Kidney (tissue), 14 donors: Measurements from ENCODE around the gene SLC52A1. TPM values are rescaled to one million over a fixed set of nuclear protein-coding genes. Genes with fewer than 3 reads are reported as not detected.

Source experiments
- DNase-seq, 5 donors: peaks; one replicate each; pipeline ENCODE4 v3.0.0-alpha.2; 2013 to 2020
- FAIRE-seq: peaks from 2 replicates; lab custom pipeline; 2012; peaks lifted over from hg19 to GRCh38; lab: Jason Lieb, UNC
- H3K27ac ChIP-seq, 2 donors: one replicate each; pipeline ENCODE4 v1.7.0; 2013; ENCODE audit warnings: low read depth in 2 of 2, low read length in 2 of 2, inconsistent platforms in 1 of 2
- H3K27me3 ChIP-seq: one replicate; pipeline ENCODE4 v1.7.1; 2013; ENCODE audit warnings: low read length, inconsistent platforms; ENCODE audit not compliant: control insufficient read depth, insufficient read depth
- H3K36me3 ChIP-seq, 3 donors: one replicate each; pipeline versions ENCODE4 v1.7.0 to v1.7.1; 2013; ENCODE audit warnings: low read length in 3 of 3, control low read depth in 1 of 3, inconsistent platforms in 1 of 3; ENCODE audit not compliant: insufficient read depth in 3 of 3, control insufficient read depth in 2 of 3
- H3K4me1 ChIP-seq, 3 donors: one replicate each; pipeline versions ENCODE4 v1.7.0 to v1.7.1; 2013; ENCODE audit warnings: low read length in 3 of 3, inconsistent platforms in 1 of 3, low read depth in 1 of 3; ENCODE audit not compliant: control insufficient read depth in 2 of 3, insufficient read depth in 2 of 3
- H3K4me3 ChIP-seq, 3 donors: one replicate each; pipeline versions ENCODE4 v1.7.0 to v1.8.1; 2013; ENCODE audit warnings: low read length in 3 of 3, control low read depth in 1 of 3, inconsistent platforms in 1 of 3
- H3K9ac ChIP-seq, 3 donors: one replicate each; pipeline versions ENCODE4 v1.7.0 to v1.7.1; 2013; ENCODE audit warnings: low read length in 3 of 3, control low read depth in 1 of 3, inconsistent platforms in 1 of 3
- H3K9me3 ChIP-seq, 3 donors: one replicate each; pipeline versions ENCODE4 v1.7.0 to v1.7.1; 2013; ENCODE audit warnings: low read length in 3 of 3, control low read depth in 1 of 3, inconsistent platforms in 1 of 3; ENCODE audit not compliant: control insufficient read depth in 2 of 3, insufficient read depth in 1 of 3
- intact Hi-C: fragments of 100-400 bp; cut with DNase I; formaldehyde crosslinking; loops from one replicate; pipeline ENCODE4 v1.11.1; 2022
- polyA plus RNA-seq: library from polyadenylated mRNA; stranded (reverse); fragments of 350-450 nt; fragmentation: Illumina TruSeq; extraction: RNeasy Lipid Tissue Mini Kit (QIAGEN cat#74804); gene quantifications from one replicate; pipeline ENCODE4 v1.2.3, GENCODE V29; 2014; ENCODE audit warnings: low read depth, low replicate concordance; ENCODE audit not compliant: insufficient read depth
- total RNA-seq: library from RNA; stranded (reverse); fragmentation: NEBNext Ultra II Directional; extraction: Animal tissue kit (Norgen Biotek cat#: 25700); gene quantifications from one replicate; pipeline ENCODE4 v1.2.1, GENCODE V29; 2021
- TF ChIP-seq, protein P1 (sequence below): IDR thresholded peaks from 3 replicates; pipeline ENCODE4 v1.5.1; 2012; ENCODE audit warnings: mild to moderate bottlenecking, moderate library complexity, borderline replicate concordance; ENCODE audit not compliant: insufficient read depth; ENCODE audit errors: extremely low read depth
- donor health status: control.
- donor health status: control.
- donor health status: control.
- donor health status: control.
- donor health status: control.
- donor health status: DM: yes; HTN: yes; CAD: no.
- donor health status: Normal renal cell carcinoma (clear cell type).

Gene SLC52A1
- total and polyA plus RNA-seq, 2 donors from 2014 or later, result 0.19 to 0.90 TPM

DNA sequence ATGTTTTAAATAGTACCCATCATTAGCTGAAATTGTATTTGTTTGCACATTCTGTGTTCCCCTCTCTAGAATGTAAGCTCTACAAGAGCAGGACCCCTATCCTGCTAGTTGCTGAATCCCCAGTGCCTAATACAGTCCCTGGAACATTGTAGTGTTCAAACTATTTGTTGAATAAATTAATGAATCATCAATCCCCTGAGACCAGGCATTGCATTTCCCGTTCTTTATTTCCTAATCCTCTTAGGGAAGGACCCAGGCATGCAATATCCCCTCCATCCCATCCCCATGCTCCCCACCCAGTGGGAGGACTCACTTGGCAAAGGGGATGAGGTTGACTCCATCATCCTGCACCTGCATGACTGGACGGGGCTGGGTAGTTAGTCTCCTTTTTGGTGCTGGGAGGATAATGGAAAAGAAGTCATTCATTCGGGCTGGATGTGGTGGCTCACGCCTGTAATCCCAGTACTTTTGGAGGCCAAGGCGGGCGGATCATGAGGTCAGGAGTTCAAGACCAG lies 41.1 kb downstream of the SLC52A1 start:
- Histone ChIP-seq H3K9ac (no peak overlapping the region), H3K27me3 (no peaks in the 10 kb centered on the region), H3K4me1 (peaks cover 0 to 10% (median 4%) of the 10 kb centered on the region in 3 donors), H3K9me3 (no peaks in the 10 kb centered on the region), H3K4me3 (no peak overlapping the region), H3K36me3 (no peaks in the 10 kb centered on the region), H3K27ac (no peak overlapping the region)
- FAIRE-seq (no peak), DNase-seq (no peak)
- TF ChIP-seq, protein P1, sequence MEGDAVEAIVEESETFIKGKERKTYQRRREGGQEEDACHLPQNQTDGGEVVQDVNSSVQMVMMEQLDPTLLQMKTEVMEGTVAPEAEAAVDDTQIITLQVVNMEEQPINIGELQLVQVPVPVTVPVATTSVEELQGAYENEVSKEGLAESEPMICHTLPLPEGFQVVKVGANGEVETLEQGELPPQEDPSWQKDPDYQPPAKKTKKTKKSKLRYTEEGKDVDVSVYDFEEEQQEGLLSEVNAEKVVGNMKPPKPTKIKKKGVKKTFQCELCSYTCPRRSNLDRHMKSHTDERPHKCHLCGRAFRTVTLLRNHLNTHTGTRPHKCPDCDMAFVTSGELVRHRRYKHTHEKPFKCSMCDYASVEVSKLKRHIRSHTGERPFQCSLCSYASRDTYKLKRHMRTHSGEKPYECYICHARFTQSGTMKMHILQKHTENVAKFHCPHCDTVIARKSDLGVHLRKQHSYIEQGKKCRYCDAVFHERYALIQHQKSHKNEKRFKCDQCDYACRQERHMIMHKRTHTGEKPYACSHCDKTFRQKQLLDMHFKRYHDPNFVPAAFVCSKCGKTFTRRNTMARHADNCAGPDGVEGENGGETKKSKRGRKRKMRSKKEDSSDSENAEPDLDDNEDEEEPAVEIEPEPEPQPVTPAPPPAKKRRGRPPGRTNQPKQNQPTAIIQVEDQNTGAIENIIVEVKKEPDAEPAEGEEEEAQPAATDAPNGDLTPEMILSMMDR, result no peak
- intact Hi-C loops, result no loop called here

DNA sequence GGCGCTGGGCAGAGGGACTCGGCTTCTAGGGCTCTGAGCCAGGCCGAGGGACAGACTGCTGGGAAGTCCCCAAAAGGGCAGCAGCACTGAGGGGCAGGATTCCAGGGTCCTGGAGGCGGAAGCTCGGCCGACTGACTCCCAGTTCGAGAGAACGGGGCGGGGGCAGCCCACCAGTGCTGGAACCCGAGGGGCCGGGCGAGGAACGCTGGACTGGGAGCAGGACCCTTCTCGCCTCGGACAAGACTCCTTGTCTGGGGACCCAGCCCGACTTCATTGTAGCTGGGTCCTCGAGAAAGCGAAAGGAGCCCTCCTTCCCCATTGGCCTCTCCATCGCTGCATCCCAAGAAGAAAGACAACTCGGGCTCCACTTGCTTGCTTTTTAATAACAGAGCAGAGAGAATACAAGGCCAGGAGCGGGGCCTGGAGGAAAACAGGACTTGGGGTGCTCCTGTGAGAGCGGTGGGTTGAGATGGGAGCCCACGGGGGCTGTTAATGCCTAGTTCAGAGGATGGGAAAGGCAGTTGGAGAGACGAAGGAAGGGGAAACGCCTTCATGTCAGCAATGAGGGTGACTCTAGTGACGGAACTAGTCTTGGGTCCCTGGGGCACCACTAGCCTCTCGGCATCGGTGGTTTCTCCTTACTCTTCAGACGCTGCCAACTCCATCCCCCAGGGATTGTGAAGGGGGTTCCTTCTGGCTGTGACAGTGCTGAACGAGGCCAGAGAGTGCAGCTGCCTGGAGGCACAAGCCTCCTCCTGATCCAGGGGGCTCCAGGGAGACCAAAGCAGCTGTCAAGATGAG lies 47.3 kb downstream of the SLC52A1 start:
- DNase-seq (peak in 2 of 5 donors; percentile 7 to 41), FAIRE-seq (no peak)
- H3K4me3 ChIP-seq, result peak overlapping the region; percentile 73 to 75 (median 74)
- intact Hi-C loops, result no loop called here
- no peaks in the 10 kb centered on the region for H3K9me3 ChIP-seq
- TF ChIP-seq, protein P1, result no peak
- H3K9ac ChIP-seq, result peak overlapping the region; percentile 38 to 74 (median 71)
- H3K4me1 ChIP-seq, result peaks cover 4 to 17% (median 8%) of the 10 kb centered on the region in 3 donors
- H3K27ac ChIP-seq, result peak overlapping the region; percentile 94 to 96
- H3K36me3 ChIP-seq, result peaks cover 0 to 5% (median 4%) of the 10 kb centered on the region in 3 donors
- H3K27me3 ChIP-seq, result no peaks in the 10 kb centered on the region

- peaks cover 0 to 11% (median 10%) of the 10 kb centered on the region in 3 donors for H3K36me3 ChIP-seq
- peak within 1 kb of the TSS; percentile 94 to 96 for H3K27ac ChIP-seq
- intact Hi-C loops, result no loop called here
These were observed 48.1 kb downstream of the SLC52A1 start, which contains the start of gene CAMTA2 for GRCh38 chr17:4986951-4987766. Gene CAMTA2 (minus strand): TSS chr17:4987675. CDS start chr17:4986222, 1,453 bp downstream.

More at GRCh38 chr17:4986951-4987766, 48.1 kb downstream of the SLC52A1 start, which contains the start of gene CAMTA2:
- H3K4me1 ChIP-seq, result peaks cover 4 to 17% (median 8%) of the 10 kb centered on the region in 3 donors
- H3K4me3 ChIP-seq, result peak within 1 kb of the TSS; percentile 73 to 75 (median 74)
- TF ChIP-seq, protein P1, result peak; percentile 54
- peak within 1 kb of the TSS; percentile 38 to 86 (median 74) for H3K9ac ChIP-seq
- no peaks in the 10 kb centered on the region for H3K27me3 ChIP-seq
- DNase-seq, result peak; percentile 84 to 96 (median 91)
- no peak for FAIRE-seq
- H3K9me3 ChIP-seq, result no peaks in the 10 kb centered on the region
